Thoracic aorta (tissue), 2 donors: Measurements from ENCODE around the gene ZNF746. TPM values are rescaled to one million over a fixed set of nuclear protein-coding genes. Genes with fewer than 3 reads are reported as not detected.

Experiments used
- ATAC-seq: fragments of 150-250 bp; one replicate; pipeline ENCODE4 v1.8.0; 2017; ENCODE audit warnings: low read depth; ENCODE audit not compliant: insufficient number of reproducible peaks, low FRiP score
- DNase-seq: peaks from one replicate; pipeline ENCODE4 v3.0.0-alpha.2; 2020; ENCODE audit warnings: low spot score
- H3K27ac ChIP-seq, 2 donors: fragments of 200-600 bp; sonication (generic); 1 replicate in 1 of 2; 2 replicates in 1 of 2; pipeline ENCODE4 v1.5.1; 2016; ENCODE audit warnings: mild to moderate bottlenecking in 2 of 2, moderate library complexity in 2 of 2
- H3K27me3 ChIP-seq: fragments of 200-600 bp; sonication (generic); replicated peaks from 2 replicates; pipeline ENCODE4 v1.6.0; 2016; ENCODE audit warnings: mild to moderate bottlenecking; ENCODE audit not compliant: insufficient read depth
- H3K36me3 ChIP-seq: fragments of 200-600 bp; sonication (generic); one replicate; pipeline ENCODE4 v1.5.1; 2016
- H3K4me1 ChIP-seq, 2 donors: fragments of 200-600 bp; sonication (generic); 1 replicate in 1 of 2; 2 replicates in 1 of 2; pipeline versions ENCODE4 v1.5.1 to v1.6.0; 2016; ENCODE audit warnings: low read depth in 2 of 2, mild to moderate bottlenecking in 1 of 2; ENCODE audit not compliant: control insufficient read depth in 1 of 2
- H3K4me3 ChIP-seq: fragments of 200-600 bp; sonication (generic); 2 replicates; pipeline ENCODE4 v1.5.1; 2016; ENCODE audit warnings: mild to moderate bottlenecking
- H3K9me3 ChIP-seq: fragments of 200-600 bp; sonication (generic); 2 replicates; pipeline ENCODE4 v1.5.1; 2016
- CTCF ChIP-seq: fragments of 200-600 bp; sonication (generic); IDR thresholded peaks from one replicate; pipeline ENCODE4 v1.5.1; 2019; ENCODE audit warnings: antibody characterized with exemption
- total RNA-seq, 2 donors: library from RNA; depleted of rRNA; stranded (reverse); fragments of >200 nt; gene quantifications; one replicate each; pipeline versions ENCODE4 v1.1.0 to v1.2.3, GENCODE V29; 2016

ZNF746 gene
- total RNA-seq, 2 donors from 2014 or later = 26.0 to 39.0 TPM

GRCh38 chr7:149440222-149440621 lies 57.4 kb downstream of the ZNF746 start:
- H3K4me1 ChIP-seq = no peaks in the 10 kb centered on the region
- ATAC-seq (no peak), DNase-seq (no peak)
- TF ChIP-seq CTCF = no peak
- H3K36me3 ChIP-seq = peaks cover 6% of the 10 kb centered on the region
- no peak overlapping the region for H3K27ac ChIP-seq
- no peak overlapping the region for H3K4me3 ChIP-seq
- H3K27me3 ChIP-seq = no peaks in the 10 kb centered on the region
- H3K9me3 ChIP-seq = no peaks in the 10 kb centered on the region

GRCh38 chr7:149436358-149436757 lies 61.3 kb downstream of the ZNF746 start:
- Histone ChIP-seq H3K4me1 (no peaks in the 10 kb centered on the region), H3K36me3 (peaks cover 10% of the 10 kb centered on the region), H3K9me3 (no peaks in the 10 kb centered on the region), H3K27ac (no peak overlapping the region), H3K27me3 (no peaks in the 10 kb centered on the region), H3K4me3 (no peak overlapping the region)
- no peak for TF ChIP-seq CTCF
- no peak for ATAC-seq
- no peak for DNase-seq

GRCh38 chr7:149433124-149433523 lies 64.5 kb downstream of the ZNF746 start:
- no peak for TF ChIP-seq CTCF
- DNase-seq (no peak), ATAC-seq (no peak)
- Histone ChIP-seq H3K4me1 (no peaks in the 10 kb centered on the region), H3K27ac (no peak overlapping the region), H3K9me3 (no peaks in the 10 kb centered on the region), H3K4me3 (no peak overlapping the region), H3K27me3 (no peaks in the 10 kb centered on the region), H3K36me3 (peaks cover 16% of the 10 kb centered on the region)

GRCh38 chr7:149432121-149432691 lies 65.4 kb downstream of the ZNF746 start:
- H3K4me3 ChIP-seq = no peak overlapping the region
- no peaks in the 10 kb centered on the region for H3K9me3 ChIP-seq
- H3K27ac ChIP-seq = no peak overlapping the region
- no peaks in the 10 kb centered on the region for H3K4me1 ChIP-seq
- no peak for DNase-seq
- H3K36me3 ChIP-seq = peaks cover 16% of the 10 kb centered on the region
- no peaks in the 10 kb centered on the region for H3K27me3 ChIP-seq
- TF ChIP-seq CTCF = no peak
- no peak for ATAC-seq

GRCh38 chr7:149431486-149432120 lies 66.0 kb downstream of the ZNF746 start:
- Histone ChIP-seq H3K27ac (no peak overlapping the region), H3K27me3 (no peaks in the 10 kb centered on the region), H3K4me1 (no peaks in the 10 kb centered on the region), H3K9me3 (no peaks in the 10 kb centered on the region), H3K36me3 (peaks cover 16% of the 10 kb centered on the region), H3K4me3 (no peak overlapping the region)
- no peak for DNase-seq
- no peak for ATAC-seq
- no peak for TF ChIP-seq CTCF
